ENCODE measurements around the gene LILRB3.
"Not testable (repeated sequence)": the region's sequence is repeated elsewhere in the genome, so short reads cannot be mapped to it uniquely, and the experiment has no call there.

Gene LILRB3

DNA sequence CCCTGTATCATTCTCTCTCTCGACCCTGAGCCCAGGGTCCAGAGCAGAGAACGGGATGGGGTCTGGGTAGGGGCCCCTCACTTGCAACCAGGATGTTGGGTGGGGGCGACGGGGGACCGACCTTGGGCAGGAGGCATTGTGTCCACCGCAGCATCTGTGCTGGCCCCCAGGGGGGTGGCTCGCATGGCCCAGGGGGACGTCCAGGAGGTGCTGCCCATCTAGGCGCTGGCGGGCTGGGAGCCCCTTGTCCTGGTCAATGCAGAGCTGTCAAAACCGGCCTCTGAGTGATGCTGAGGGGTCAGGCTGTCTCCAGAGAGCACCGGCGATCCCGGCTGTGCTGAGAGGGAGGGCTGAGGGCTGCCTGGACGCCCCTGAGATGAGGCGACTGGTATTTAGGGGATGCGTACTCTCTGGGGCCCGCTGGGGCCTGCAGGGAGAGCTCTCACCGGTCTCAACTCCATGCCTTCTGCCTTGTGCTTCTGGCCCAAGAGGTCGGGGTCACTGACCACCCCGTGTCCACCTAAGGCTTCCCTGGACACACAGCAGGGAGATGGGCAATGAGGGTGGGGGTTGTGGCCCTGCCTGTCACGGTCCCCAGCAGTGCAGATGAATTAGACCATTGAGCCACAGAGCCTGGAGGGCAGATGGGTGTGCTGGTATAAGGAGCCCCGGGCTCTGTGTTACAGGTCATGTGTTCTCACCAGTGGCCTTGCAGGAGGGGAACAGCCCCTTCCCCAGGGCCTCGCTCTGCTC, 13.6 kb downstream of the LILRB3 start:
- no peak for DNase-seq

DNA sequence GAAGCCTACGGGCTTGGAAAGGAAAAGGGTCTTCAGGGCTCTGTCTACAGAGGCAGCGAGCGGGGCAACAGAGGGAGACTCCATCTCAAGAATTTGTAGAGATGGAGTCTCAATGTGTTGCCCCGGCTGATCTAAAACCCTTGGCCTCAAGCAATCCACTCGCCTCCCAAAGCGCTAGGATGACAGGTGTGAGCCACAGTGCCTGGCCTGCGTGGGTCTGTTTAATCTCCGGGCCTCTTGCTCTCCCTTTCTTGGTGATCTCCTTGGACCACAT, 14.1 kb downstream of the LILRB3 start:
- no peak for DNase-seq

DNA sequence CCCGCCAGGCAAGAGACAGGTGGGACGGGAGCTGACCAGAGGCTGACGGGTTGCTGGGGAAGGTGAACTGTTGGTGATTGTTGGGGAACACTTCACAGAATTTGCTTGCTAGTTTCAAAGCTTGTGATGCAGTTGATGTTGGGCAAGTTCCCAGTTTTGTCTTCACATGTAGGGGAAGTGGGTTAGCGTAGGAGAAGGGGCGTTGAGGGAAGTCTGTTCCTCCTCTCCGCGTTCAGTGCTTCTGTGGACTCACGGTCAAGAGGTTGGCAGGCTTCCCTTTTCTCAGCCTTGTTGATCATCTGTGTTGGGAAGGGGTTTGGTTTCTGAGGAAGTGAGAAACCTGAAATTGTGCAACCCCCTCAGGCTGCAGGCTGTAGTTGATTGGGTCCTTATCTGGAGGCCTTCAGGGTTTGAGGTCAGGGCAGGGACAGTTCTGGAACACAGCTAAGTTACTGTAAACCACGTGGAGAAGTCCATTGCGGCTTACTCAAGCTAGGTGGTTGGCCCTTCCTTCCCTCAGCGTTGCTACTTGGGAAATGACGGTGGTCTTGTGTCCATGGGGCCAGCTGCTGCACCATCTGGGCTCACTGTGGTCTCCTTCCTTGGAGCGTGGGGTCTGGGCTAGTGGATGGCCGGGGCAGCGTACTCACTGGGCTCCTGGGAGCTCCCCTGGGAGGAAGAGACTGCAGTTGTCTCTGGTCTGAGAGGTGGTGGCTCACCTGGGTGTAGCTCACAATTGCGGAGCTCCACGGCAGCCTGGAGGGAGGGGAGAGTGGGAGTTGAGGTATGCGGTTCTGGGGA, 14.6 kb downstream of the LILRB3 start:
- DNase-seq = peak; percentile 96

DNA sequence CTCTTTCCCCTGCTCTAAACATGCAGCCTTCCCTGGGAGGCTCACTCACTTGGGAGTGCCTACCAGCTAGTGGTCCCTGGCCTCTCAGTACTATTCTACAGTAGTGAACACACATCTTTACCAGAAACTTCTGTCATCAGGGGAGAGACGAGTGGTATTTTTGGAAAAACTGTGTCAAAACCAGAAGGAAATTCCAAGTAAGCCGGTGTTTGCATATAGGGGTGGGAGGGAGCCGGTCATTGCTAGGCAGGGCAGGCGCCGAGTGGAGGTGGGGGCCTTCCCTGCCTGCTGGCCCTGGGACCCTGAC, 15.2 kb downstream of the LILRB3 start:
- DNase-seq = no peak

DNA sequence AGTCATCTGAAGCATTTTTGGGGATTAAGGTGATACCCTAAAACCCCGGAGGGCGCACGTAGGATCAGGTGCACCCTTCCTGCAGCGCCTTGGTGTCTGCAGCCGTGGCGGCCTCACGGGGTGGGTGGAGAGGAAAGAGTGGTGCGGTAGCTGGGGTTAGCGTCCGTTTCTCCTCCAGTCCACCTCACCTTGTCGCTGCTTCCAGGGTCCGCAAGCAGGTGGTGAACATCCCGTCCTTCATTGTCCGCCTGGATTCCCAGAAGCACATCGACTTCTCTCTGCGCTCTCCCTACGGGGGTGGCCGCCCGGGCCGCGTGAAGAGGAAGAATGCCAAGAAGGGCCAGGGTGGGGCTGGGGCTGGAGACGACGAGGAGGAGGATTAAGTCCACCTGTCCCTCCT, 15.6 kb downstream of the LILRB3 start:
- not testable (repeated sequence) for DNase-seq

DNA sequence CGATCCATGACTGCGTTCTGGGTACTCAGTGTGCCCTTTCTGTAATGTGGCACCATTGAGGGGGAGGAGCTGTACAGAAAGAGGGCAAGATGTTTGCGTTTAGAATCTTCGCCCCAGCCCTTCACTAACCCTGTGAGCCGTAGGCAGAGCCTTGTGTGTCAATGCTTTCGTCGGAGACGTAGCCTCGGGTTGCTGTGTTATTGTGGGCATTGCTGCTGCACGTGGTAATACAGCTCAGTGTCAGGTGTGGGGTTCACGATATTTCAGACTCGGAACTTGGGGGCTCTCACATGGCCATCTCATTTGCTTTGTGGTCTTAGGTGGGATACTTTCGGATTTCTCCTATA, 16.0 kb downstream of the LILRB3 start:
- no peak for DNase-seq

DNA sequence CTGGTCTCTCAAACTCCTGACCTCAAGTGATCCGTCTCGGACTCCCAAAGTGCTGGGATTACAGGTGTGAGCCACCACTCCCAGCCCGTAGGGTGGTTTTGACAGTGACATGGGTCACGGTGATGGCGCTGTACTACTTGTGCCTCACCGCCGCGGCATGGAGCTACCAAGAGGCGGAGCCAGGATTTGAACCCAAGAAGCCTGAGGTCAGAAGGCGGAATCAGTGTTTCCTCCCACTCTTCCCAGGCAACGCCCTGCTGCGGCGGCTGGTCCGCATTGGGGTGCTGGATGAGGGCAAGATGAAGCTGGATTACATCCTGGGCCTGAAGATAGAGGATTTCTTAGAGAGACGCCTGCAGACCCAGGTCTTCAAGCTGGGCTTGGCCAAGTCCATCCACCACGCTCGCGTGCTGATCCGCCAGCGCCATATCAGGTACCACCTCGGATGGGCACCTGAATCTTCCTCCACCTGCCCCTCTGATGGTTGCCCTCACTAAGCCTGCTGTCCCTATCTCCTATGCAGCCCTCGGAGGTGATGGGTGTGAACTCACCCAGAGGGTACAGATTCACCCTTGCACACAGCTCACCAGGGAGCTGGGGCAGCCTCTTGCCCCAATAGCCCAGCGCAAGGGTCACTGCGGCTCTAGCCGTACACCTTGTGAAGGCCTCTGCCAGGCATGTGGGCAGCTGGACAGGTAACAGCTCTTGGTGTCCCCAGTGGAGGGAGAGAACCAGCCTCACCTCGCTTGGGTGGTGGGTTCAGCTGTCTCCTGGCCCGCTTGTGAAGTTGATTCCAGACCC, 16.6 kb downstream of the LILRB3 start:
- DNase-seq = no peak

DNA sequence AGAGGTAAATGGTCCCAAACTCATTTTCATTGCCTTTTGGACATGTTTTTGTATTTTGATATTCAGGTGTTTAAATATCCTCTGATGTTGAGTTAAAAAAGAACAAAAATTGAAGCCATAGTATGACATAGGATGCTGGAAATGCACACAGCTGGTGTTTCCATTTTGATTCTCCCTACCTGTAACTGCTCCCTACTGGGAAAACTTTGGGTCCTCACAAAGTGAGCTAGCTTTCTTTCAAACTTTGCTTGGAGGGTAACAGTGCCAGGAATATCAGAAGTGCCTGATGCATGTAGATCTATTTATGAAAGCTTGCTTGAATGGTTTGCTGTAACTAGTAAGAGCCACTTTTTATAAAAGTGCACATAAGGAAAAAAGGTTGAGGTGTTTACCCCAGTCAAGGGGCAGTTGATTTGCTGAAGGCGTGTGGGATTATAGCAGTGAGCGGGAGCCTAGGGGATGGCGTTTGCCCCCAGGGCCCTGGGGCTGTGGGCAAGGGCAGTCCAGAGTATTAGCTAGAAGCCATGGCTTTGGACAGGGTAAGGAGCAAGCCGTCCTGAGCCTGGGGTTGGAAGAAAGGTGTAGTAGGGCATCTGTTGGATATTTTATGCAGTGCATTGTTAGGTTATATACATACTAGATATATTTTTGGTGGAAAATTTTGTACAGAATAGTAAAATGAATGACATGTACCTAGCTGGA, 17.9 kb downstream of the LILRB3 start:
- DNase-seq = no peak

DNA sequence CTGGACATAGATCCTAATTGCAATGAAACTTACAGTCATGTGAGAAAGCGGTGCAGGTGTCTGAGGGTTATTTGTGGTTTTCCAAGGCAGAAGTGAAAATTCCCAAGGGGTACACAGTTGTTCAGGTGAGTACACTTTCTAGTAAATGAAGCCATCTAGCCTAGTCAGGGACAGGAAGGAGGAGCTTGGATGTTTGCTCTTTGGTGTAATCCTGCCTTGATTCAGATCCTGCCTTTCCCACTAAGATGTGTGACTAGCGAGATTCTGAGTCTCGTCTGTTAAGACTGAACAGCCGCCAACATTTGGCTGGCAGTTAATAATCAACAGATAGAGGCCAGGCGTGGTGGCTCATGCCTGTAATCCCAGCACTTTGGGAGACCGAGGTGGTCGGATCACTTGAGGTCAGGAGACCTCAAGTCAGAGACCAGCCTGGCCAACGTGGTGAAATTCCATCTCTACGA, 19.6 kb downstream of the LILRB3 start:
- no peak for DNase-seq

DNA sequence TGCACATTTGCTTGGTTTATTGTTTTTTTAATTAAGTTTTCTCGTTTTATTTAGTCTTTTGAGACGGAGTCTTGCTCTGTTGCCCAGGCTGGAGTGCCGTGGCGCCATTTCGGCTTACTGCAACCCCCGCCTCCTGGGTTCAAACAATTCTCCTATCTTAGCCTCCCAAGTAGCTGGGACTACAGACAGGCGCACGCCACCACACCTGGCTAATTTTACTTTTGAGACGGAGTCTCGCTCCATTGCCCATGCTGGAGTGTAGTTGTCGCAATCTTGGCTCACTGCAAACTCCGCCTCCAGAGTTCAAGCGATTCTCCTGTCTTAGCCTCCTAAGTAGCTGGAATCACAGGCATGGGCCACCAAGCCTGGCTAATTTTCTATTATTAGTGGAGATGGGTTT, 20.8 kb downstream of the LILRB3 start:
- DNase-seq = no peak

DNA sequence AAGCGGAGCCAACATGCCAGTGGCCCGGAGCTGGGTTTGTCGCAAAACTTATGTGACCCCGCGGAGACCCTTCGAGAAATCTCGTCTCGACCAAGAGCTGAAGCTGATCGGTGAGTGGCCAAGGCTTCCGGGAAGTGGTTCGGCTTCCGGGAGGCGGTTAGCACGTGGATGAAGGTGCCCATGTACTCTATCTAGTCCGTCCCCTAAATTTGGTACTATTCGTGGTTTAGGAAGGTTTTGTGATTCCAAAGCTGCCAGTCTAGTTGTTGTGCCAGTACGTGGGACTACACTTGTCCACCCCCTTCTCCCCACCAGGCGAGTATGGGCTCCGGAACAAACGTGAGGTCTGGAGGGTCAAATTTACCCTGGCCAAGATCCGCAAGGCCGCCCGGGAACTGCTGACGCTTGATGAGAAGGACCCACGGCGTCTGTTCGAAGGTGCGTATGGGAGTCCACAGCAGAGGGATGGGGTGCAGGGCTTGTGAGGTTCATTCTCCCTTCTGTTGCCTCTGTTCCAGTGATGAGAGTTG, 21.6 kb downstream of the LILRB3 start:
- DNase-seq = no peak

DNA sequence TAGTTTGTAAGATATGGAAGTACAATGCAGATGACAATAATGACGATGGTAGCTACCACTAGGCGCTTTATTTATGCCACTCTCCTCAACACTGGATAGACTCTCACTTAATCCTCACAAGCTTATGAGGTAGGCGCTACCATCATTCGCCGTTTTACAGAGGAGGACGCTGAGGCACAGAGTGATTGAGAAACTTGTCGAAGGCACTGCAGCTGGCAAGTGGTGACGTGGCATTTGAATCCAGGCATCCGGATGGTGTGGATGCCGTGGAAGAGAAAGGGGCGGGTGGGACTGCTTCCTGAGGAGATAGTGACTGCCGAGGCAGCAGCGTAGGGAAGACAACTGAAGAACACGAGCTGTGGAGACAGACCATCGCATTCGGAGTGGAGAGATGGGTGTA, 23.4 kb downstream of the LILRB3 start:
- no peak for DNase-seq

DNA sequence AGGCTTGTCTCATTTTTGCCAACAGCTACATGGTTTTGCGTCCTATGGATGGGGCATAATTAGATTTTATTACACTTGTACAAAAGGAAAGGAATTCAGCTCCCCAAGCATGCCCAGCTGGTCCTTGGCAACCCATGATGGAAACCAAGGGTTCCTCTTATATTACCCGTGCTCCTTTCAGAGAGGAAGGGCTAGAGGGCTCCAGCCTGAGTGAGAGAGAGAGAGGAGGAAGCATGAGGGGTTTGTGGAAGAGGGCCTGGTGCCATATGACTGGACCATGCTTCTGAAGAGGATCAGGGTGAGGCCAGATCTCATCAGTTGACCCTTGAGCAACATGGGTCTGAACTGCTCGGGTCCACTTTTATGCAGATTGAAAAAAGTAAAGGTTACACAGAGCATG, 25.7 kb downstream of the LILRB3 start:
- no peak for DNase-seq

DNA sequence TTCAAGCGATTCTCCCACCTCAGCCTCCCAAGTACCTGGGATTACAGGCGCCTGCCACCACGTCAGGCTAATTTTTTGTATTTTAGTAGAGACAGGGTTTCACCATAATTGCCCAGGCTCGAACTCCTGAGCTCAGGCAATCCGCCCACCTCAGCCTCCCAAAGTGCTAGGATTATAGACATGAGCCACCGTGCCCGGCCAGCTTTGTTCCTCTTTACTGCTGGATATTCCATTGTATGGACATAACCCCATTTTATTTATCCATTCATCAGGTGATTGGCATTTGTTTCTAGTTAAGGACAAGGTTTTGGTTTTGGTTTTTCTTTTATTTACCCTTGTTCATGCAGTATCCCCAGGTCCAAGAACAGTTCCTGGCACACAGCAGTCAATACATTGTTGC, 26.3 kb downstream of the LILRB3 start:
- DNase-seq = no peak

DNA sequence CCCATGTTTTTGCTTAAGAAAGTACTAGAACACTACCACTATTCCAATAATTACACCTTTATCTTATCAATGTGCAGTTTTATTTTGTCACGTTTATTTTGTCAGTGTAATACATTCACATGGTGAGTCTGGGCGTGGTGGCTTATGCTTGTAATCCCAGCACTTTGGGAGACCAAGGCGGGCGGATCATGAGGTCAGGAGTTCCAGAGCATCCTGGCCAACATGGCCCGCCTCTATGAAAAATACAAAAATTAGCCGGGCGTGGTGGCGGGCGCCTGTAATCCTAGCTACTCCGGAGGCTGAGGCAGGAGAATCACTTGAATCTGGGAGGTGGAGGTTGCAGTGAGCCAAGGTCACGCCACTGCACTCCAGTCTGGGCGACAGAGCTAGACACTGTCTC, 28.3 kb downstream of the LILRB3 start:
- not testable (repeated sequence) for DNase-seq

DNA sequence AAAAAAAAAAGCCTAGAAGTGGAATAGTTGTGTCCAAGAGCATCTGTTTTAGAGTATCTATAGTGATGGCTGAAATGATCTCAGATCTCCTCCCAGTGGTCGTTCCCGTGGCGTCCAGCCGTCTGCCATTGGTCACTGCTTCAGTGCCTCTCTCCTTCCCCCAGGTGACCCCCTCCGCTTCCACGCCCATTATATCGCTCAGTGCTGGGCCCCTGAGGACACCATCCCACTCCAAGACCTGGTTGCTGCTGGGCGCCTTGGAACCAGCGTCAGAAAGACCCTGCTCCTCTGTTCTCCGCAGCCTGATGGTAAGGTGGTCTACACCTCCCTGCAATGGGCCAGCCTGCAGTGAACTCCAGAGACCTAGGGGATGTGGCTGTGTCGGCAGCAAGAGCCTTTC, 29.8 kb downstream of the LILRB3 start:
- DNase-seq = no peak

DNA sequence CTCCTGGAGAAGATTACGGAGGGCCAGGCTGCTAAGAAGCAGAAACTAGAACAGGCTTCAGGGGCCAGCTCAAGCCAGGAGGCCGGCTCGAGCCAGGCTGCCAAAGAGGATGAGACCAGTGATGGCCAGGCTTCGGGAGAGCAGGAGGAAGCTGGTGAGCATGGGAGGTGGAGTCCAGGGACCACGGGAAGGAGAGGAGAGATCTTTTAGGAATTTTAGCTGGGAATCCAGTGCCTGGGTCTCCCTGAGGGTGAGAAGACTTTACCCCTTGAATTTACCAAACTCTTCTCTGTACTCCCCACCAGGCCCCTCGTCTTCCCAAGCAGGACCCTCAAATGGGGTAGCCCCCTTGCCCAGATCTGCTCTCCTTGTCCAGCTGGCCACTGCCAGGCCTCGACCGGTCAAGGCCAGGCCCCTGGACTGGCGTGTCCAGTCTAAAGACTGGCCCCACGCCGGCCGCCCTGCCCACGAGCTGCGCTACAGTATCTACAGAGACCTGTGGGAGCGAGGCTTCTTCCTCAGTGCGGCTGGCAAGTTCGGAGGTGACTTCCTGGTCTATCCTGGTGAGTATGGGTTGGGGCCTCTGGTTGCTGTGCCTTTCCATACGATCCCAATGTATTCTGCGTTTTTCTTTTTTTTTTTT, 30.9 kb downstream of the LILRB3 start:
- no peak for DNase-seq

DNA sequence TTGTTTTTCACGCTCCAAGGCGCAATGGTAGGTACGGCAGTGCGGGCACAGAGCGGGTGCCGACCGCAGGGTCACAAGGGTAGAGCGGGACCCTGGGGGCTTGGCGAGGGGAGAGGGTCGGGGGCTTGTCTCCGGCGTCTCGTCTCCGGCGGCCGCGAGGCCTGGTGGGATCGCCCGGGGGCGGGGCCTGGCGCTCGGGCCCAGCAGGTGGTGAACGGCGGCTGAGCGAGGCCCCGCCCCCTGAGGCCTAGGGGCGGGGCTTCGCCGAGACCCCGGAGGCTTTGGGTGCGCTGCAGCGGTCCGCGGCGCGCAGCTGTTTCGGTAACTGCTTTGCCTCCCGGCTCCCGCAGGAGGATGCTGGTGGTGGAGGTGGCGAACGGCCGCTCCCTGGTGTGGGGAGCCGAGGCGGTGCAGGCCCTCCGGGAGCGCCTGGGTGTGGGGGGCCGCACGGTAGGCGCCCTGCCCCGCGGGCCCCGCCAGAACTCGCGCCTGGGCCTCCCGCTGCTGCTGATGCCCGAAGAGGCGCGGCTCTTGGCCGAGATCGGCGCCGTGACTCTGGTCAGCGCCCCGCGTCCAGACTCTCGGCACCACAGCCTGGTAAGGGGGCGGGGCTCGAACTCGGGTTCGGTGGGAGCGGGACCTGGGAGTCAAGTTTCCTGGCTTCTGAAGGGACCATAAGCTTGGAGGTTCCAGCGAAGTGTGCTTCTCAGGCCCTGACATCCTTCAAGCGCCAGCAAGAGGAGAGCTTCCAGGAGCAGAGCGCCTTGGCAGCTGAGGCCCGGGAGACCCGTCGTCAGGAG, 31.6 kb downstream of the LILRB3 start, which contains the start of gene TSEN34:
Gene TSEN34, plus strand, starts transcription at position 298 of the 800 bp plus-strand sequence. Its CDS starts 57 bp downstream, at position 355.
- DNase-seq = peak; percentile 94

DNA sequence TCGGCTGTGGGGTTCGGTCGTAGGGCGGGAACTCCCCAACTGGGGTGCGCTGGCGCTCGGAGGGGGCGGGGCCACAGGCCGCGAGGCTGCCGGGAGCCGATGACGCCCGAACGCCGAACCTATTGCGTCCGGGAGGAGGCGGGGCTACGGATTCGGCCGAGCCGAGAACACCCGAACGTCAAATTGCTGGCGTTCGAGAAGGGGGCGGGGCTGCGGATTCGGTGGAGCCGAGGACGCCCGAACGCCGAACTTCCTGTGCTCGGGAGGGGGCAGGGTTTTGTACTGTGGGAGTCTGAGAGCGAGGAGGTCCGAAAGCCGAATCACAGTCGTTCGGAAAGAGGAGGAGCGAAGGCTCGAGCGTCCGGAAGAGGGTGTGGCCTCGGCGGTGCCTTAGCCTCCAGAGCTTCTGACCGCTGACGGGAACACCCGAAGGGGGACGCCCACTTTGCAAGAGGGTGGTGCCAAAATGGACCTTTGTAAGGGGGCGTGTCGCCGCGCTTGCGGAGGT, 32.2 kb downstream of the LILRB3 start:
- DNase-seq = peak; percentile 99

DNA sequence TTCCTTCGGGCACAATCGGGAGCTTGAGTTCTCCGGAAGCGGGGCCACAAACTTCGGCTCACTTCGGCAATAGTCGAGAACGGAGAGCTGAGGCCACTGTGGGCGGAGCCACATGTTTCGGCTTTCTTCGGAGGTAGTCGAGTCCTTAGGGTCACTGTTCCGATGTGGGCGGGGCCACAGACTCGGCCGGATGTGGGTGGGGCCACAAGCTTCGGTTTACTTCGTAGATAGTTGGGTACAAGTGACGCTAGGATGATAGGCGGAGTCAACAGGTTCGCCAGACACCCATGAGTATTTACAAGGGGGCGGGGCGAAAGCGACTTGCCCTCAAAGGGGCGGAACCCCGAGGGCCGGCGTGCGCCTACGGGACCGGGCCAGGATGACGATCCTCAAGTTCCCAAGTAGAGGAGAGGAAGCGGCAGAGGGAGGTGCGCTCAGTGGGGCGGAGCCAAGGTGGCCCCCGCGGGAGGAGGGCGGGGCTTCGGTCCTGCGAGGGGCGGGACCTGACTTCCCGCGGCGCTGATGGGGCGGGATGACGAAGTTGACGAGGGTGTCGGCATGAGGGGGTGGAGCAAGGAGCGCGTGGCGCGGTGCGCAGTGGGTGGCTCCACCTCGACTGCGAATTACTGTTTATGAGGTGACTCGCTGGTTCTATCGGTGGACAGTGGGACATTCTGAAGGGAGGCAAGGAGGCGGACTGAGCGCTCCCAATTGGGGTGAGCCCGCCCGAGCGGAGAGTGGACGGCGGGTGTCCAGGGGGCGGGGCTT, 32.9 kb downstream of the LILRB3 start:
- DNase-seq = peak; percentile 100
